GM19395 (cell line): ENCODE measurements around the gene HUS1.
"Not testable (repeated sequence)": the region's sequence is repeated elsewhere in the genome, so short reads cannot be mapped to it uniquely, and the experiment has no call there.

Experiments
- ATAC-seq: cut with Tn5 transposase; IDR thresholded peaks from one replicate; pipeline ENCODE4 v1.9.1; 2021; ENCODE audit warnings: mild to moderate bottlenecking, moderate library complexity; ENCODE audit not compliant: unreplicated experiment

HUS1 gene

DNA sequence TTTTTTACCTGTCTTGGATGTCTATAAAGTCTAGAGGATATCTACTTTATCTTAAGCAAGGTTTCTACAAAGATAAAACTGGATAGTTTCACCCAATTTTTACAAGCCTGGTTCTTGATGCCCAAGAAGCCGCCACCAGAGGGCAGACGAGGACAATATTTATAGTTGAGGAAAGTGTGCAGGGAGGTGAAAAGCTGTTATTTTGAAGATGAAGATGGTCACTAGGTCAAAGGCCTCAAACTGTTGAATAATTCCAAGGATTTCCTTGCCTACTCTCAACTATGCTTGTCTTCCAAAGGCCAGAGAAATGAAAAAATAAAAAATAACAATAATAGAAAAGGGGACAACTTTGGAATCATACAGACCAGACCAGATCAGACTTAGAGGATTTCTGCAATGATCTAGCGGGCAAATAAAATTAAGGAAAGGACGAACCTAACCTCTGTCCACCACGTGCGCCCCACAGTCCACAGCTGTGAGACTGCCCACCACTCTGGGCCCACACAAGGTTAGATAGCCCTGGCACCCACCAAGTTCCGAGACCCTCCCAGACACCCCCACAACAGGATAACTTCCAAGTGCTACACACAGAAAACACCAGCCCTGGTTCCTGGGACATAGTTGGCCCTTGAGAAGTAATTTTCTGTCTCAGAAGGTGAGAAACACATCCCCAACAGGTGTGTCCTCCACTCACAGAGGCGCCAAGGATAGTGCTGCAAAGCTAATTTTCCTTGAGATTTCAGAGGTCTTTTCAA is 34.0 kb downstream of the HUS1 start:
- peak; percentile 71 for ATAC-seq

DNA sequence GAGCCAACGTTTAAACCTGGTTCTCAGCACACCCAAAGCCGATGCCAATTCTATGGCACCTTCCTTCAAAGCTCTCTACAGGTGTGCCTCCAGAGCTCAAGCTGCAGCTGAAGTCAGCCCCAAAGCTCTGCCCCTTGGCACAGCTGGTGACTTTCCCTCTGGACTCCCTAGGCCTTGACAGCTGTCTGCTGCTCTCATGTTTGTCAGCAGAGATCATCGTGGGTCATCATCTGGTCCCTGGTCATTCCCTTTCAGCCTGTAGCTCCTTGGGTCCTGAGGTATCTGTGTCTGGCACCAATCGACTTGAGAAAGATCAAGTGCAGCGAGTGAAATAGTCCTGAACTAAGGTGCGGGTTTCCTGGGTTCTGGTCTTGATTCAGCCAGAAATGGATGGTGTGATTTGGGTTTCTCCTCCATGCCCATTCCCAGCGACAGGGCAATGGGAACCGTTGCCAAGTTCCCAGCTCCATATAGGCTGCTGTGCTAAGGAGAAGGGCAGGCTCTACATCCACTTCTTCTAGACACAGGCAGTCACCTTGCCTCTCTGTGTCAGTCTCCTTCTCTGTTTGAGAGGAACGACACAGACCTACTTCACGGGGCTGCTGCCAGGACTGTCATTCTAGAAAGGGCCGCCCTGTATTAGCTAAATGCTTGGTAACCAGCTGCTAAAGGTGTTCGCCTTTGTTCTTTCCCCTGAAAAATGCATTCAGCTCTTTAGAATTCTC is 34.7 kb downstream of the HUS1 start:
- ATAC-seq, result no peak

DNA sequence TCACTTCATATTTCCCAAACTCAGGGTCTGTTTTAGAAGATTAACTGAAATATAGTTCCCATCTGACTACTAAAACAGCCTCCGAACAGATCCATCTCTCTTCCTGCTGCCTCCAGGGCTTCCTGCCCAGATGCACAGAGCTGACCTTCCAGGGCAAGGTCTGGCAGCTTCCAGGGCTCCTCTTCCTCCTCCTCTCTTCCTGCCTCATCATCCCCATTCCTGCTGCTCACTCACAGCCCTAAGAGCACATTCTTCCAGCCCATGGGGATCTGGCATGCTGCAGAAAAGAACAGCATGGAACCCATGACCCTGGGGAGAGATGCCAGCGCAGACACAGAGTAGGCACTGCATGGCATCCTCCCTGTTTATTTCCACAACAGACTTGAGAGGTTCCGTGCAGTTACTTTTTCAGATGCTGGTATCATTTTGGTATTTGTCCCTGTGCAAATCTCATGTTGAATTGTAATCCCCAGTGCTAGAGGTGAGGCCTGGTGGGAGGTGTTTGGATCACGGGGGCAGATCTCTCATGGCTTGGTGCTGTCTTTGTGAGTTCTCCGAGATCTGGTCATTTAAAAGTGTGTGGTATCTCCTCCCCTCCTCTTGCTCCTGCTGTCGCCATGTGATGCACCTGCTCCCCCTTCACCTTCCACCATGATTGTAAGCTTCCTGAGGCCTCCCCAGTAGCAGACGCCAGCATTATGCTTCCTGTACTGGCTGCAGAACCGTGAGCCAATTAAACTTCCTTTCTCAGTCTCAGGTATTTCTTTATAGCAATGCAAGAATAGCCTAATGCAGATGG is 35.5 kb downstream of the HUS1 start:
- ATAC-seq, result no peak

DNA sequence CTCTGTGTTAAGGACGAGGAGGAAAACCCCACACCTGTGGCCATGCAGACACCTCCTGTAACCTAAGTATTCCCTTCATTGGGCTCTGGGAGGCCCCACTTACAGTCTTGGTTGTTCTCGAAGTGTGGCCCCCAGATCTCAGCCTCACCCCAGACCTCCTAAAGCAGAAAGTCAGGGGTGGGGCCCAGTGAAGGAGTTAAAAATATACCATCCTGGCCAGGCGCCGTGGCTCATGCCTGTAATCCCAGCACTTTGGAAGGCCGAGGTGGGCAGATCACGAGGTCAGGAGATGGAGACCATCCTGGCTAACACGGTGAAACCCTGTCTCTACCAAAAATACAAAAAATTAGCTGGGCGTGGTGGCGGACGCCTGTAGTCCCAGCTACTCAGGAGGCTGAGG is 36.8 kb downstream of the HUS1 start:
- not testable (repeated sequence) for ATAC-seq

DNA sequence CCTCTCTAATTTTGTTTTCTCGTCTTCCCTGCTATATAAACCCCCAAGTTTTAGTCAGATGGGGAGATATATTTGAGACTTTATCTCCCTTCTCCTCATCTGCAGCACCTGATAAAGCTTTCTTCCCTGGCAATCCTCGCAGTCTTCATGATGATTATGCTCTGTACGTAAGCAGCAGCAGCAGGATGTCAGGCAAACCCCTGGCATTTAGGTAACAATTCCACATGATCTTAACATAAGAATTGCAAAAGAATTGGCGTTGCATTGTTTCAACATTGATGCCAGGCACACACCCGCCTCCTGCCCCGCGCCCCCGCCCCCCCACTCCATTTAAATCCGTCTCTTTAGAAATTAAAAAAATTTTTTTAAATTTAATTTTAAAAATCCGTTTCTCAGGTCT is 37.3 kb downstream of the HUS1 start:
- no peak for ATAC-seq

DNA sequence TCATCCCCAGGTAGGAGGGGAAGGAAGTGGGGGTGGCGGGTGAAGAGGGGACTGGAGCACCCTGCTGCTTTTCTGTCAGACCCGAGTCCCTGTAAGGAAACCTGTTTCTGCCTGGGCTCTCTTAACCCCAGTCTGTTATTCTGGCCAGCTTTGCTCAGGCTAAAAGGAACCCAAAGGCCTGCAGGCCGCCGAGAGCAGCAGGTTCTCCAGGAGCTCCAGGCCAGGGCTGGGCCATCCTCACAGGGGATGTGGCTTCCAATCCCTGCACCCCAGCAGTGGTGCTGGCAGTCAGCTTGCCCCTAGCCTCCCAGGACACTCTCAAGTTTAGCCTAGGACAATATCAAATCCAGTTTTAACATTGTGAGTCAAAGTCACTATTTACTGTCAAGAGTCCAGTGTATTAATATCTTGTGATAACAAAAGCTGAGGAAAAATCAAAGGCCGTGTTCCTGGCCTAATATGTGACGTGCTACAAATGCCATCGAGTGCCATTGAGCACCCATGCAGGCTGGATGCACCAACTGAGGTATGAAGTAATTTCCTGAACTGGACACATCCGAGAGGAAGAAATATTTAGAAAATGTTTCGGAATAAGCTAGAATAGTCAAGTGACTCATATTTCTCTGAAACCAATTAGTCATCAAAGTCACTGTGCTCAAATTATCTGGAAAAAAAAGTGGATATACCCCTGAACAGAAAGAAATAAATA is 38.1 kb downstream of the HUS1 start:
- no peak for ATAC-seq

DNA sequence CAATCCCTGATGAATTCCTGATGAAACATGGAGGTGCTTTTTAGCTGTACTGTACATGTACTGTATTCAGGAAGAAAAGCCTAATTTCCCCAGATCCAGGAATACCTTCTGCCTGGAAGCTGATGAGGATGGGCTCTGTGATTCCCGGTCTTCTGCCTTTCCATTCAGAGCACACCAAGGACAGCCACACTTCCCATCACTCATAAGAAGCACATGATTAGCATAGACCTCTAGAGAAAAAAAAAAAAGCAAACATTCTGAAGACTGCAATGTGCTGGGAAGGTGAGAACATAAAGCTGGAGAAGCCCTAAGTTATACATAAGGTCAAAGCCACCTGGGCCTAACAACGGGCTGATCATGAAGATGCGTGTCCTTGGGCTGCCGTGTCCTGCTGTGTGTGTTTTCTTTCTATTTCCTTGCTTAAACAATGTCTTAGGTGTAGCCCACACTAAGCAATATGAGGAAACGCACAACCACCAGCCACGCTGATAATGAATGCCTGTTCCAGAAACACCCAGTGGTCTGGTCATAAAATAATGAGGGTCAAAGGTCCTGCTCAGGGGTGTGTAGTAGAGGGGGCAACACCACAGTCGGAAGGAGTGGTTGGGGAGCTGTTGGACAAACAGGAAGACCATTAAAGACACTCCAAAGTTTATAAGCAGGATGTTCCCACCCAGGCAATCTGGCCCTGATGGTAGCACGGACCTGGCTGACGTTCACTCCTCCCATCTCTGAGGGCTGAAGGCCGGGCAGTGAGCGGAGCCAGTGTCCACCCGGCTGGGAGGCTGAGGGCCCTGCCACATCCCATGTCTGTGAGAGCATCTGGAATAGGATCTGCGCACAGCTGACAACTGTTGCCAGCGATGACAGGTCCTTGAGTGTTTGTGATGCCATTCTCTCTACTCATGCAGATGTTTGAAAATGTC is 39.1 kb downstream of the HUS1 start:
- no peak for ATAC-seq

DNA sequence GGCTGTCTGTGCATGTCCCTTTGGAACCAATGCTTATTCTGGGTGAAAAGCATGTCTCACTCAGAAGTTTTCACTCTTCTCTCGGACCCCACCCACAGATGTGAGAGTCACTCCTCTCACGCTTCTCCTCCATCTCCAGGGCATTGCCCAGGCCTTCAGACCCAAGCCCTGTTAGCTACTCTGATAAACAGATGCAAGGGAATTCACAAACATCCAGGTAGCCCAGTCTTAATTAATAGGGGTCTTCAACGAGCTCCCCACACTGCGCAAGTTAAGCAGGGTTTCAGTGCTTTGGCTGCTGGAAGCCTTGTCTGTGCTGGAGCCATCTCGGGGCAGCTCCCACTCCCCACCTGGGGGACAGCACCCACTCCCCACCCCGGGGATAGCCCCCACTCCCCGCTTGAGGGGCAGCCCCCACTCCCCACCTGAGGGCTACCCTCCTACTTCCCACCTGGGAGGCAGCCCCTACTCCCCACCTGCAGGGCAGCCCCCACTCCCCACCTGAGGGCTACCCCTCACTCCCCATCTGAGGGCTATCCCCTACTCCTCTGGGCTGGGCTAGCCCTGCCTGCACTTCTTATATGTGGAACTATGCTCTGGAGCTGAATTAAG is 39.9 kb downstream of the HUS1 start:
- no peak for ATAC-seq

DNA sequence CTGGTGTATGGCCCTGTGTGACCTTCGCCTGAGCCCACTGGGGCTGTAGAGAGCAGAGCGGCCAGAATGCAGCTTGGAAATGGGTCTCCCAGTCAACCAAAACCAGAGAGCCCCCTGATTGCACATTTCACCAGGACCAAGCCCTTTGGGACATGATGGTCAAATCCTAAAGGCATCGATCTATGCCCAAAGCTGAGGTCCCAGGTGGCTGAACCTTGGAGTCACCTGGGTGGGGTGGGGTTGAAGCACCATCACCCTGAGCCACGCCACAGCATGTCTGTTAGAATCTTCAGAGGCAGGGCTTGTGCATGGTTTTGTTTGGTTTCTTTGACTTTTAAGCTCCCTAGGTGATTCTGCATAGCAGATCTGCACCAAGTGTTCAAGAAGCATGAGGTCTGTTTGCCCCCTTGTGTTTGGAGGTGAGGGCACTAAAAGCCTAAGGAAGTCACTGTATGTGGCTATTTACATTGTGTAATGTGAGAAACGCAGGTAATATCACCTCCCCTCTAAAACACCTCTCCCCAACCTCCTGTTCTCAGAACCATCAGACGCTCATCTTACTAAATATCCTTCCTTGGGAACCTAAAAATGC is 40.7 kb downstream of the HUS1 start:
- ATAC-seq, result no peak

DNA sequence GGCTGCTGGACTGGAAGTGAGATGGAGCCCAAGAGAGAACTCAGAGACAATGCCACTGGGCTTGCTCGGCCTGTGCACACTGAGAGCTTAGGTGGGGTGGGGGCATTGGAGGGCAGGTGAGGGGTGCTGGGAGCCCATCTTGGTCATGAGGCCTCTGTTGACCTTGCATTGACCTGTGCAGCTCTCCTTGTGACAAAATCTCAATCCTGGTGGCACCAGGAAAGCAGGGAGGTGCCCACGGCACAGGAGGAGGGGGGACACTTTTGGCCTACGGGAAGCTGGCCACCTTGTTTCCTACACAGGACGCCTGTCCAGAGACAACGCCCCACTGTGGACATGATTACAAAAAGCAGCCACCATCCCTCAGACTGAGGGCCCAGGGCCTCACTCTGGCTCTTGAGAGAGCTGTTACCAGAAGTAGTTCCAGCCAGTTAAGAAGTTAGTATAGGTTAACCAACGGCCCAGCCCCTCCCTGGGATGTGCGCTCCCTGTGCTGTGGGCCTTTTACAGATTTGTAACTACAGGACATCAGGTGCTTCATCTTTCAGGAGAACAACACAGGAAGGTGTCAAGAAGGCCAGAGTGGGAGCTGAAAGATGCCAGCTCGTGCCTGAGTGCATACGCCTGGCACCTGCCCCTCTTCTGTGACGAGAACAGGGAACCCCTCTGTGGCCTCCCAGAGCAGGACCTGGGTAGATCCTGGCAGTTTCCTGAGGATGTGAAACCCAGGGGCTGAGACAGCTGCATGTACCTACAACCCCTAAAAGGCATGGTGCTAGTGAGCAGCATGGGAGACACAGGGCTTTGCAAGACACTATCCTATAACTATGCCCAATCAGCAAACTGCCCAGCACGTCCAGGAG is 41.5 kb downstream of the HUS1 start:
- ATAC-seq, result peak; percentile 69

DNA sequence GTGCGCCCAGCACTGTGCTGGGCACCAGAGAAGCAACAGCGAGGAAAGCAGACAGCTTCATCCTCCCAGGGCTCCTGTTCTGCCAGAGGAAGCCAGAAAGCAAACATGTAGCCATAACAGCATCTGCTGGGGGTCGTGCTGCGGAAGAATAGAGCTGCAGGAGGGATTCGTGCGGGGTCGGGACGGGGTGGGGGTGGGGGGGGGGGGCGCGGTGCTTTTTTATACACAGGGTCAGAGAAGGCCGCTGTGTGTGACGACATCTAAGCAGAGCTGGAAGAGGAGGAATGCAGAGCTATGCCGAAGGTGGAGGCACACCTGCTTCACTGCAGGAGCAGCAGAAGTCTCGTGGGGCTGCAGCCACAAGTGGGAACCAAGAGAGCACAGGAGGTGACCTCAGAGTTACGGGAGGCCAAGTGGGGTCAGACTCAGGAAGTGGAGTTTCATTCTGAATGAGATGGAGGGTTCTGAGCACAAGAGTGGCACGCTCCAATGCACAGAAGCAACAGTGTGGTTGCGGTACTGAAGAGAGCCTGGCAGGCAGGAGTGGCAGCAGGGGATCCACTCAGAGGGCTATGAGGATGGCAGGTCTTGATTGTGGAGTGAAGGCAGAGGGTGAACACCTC is 42.2 kb downstream of the HUS1 start:
- peak; percentile 92 for ATAC-seq

DNA sequence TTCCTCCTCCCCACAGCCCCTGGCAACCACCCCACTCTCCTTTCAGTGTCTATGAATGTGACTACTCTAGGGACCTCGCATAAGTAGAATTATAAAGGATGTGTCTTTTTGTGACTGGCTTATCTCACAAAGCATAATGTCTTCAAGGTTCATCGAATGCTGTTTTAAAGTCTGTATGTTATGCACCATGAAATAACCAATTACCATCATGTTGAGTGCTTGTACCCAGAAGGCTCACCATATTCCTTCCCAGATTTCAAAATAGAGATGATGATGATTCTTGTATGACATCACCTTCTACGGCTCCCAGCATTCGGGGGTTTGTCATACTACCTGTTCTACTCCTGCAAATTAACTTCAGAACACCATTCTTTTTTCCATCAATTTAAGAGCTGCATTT is 43.1 kb downstream of the HUS1 start:
- ATAC-seq, result no peak

DNA sequence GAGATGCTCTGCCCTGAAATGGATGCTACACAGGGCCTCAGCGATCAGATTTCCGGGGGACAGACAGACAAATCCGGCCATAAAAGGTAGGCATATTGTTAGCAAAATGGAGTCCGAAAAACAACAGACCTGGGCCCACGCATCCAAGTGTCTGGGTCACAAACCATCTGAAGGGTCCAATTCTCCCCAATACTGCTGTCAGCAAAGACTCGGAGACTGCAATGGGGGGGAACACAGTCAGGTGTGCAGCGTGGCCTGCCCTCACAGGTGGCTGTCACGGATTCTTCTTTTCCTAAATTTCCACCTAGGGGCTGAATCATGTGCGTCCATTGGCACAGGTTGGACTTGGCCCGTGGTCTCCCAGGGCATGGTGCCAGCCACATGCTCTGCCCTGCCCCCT is 44.1 kb downstream of the HUS1 start:
- ATAC-seq, result no peak

DNA sequence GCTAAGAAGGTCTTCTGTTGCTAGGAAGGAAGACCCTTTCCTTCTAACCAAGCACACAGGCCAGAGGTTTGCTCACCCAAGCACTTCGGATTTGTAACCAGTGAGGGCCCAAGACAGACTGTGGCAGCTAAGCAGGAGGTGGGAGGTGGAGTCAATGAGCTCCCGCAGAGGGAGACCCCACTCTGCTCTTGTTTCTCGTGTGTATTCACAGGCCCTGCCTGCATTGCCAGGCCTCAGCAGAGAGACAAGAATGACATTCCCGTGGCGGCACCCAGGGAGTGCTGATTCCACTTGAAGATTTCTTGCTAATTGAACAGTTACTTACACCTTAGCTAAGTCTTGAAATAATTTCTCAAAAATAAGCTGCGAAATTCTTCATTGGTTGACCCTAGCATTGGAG is 44.6 kb downstream of the HUS1 start:
- no peak for ATAC-seq

DNA sequence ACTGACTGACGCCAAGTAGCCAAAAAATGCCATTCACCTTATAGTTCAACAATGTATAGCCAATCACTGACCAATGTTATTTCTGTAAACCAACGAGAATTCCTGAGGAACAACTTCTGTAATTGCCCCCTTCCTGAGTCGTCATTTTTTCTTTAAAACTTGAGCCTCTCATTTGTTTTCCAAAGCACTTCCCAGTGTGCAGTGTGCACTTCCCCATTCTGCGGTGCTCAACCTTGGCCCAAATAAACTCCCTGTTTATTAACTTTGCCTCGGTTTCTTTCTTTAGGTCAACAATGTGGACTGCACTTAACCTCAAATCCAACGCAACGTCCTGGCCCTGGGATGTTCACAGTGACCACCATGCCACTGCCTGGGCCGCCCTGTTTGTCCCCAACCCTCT is 46.2 kb downstream of the HUS1 start:
- no peak for ATAC-seq

DNA sequence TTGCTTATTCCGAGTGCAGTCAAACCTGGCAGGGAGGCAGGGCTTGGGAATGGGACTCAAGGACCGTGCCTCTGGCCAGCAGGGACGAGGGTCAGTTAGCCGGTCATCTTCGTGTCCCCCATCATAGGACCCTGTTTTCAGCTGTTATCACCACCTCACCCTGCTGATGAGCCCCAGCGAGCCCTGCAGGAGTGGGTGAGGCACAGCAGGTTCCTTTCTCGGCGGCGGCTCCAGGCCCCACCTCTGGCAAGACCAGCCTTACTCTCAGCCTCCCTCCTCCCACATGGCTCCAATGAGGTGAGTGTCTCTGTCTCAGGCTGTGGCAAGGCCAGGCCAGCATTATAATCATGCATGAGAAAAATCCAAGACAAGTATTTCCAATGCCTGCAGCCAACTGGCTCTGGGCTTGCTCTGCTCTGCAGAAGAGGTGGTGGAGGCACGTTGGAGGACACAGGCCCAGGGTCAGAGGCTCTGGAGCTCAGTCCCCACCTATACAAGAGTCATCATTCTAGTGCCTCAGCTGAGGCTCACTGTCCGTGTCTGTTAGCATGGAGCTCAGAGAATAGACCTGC is 46.9 kb downstream of the HUS1 start:
- ATAC-seq, result no peak

DNA sequence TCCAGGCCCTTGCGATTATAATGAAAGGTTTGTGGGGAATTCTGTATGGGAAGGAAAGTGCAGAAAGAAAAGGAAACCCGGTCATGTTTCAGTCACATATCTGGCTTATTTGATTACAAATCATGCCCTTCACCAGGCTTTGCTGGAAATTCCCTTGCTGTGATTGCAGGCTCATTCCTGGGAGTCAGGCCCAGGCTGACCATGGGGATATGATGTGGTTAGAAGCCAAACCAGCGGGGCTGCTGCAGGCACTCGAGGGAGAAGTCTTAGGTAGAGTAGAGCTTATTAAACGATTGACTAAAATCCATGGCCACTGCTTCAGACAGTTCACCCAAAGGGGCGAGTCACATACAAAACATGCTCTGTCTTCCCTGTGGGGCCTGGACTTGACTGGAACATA is 47.4 kb downstream of the HUS1 start:
- no peak for ATAC-seq
